BJ (cell line): ENCODE results near the gene GRAMD2A. TPM values are rescaled to one million over a fixed set of nuclear protein-coding genes. Genes with fewer than 3 reads are reported as not detected.
"Not testable (repeated sequence)": the region's sequence is repeated elsewhere in the genome, so short reads cannot be mapped to it uniquely, and the experiment has no call there.

ENCODE experiments used
- CTCF ChIA-PET: fragments of 350-600 bp; formaldehyde crosslinking; extraction: SDS; loops from one replicate; lab custom pipeline; 2021; ENCODE audit warnings: antibody characterized with exemption, inconsistent platforms; lab: Yijun Ruan, JAX
- POLR2A ChIA-PET: fragments of 300-600 bp; sonication (Branson Sonifier 250); formaldehyde crosslinking; extraction: SDS; loops from one replicate; lab custom pipeline; 2021; ENCODE audit warnings: antibody characterized with exemption; lab: Charles Lee
- DNase-seq: peaks from one replicate; pipeline ENCODE4 v3.0.0-alpha.2; 2011; ENCODE audit warnings: low read depth
- H3K27me3 ChIP-seq: 2 replicates; pipeline ENCODE4 v1.6.0; 2011; ENCODE audit warnings: low read length; ENCODE audit not compliant: control insufficient read depth, insufficient read depth
- H3K36me3 ChIP-seq: 2 replicates; pipeline ENCODE4 v1.5.1; 2011; ENCODE audit warnings: low read length; ENCODE audit not compliant: control insufficient read depth, insufficient read depth
- H3K4me3 ChIP-seq: 2 replicates; pipeline ENCODE4 v1.5.1; 2011; ENCODE audit warnings: low read depth, mild to moderate bottlenecking, control low read depth, low read length
- polyA plus RNA-seq: library from polyadenylated mRNA; depleted of rRNA; stranded (reverse); fragments of >200 nt; gene quantifications from 2 replicates; pipeline ENCODE4 v1.2.3, GENCODE V29; 2011
- TF ChIP-seq, protein P1 (sequence below): IDR thresholded peaks from 2 replicates; pipeline ENCODE4 v1.5.1; 2011; ENCODE audit warnings: low read depth, mild to moderate bottlenecking, control low read depth, inconsistent platforms, low read length, moderate library complexity; ENCODE audit not compliant: insufficient read depth

Gene GRAMD2A
- polyA plus RNA-seq, 1 experiment, result 0.21 TPM

GRCh38 chr15:72173401-72173800, 24.2 kb downstream of the GRAMD2A start:
- TF ChIP-seq, protein P1, sequence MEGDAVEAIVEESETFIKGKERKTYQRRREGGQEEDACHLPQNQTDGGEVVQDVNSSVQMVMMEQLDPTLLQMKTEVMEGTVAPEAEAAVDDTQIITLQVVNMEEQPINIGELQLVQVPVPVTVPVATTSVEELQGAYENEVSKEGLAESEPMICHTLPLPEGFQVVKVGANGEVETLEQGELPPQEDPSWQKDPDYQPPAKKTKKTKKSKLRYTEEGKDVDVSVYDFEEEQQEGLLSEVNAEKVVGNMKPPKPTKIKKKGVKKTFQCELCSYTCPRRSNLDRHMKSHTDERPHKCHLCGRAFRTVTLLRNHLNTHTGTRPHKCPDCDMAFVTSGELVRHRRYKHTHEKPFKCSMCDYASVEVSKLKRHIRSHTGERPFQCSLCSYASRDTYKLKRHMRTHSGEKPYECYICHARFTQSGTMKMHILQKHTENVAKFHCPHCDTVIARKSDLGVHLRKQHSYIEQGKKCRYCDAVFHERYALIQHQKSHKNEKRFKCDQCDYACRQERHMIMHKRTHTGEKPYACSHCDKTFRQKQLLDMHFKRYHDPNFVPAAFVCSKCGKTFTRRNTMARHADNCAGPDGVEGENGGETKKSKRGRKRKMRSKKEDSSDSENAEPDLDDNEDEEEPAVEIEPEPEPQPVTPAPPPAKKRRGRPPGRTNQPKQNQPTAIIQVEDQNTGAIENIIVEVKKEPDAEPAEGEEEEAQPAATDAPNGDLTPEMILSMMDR, result no peak
- peaks cover 11% of the 10 kb centered on the region for H3K27me3 ChIP-seq
- no peak overlapping the region for H3K4me3 ChIP-seq
- POLR2A ChIA-PET, result no interaction called here
- DNase-seq, result no peak
- no peaks in the 10 kb centered on the region for H3K36me3 ChIP-seq
- CTCF ChIA-PET, result interaction anchor here (0.8 to 0.9 kb wide), 2 partner anchors 9 to 10 kb away, joined by 3 read pairs; no protein-coding TSS in a partner anchor

DNA sequence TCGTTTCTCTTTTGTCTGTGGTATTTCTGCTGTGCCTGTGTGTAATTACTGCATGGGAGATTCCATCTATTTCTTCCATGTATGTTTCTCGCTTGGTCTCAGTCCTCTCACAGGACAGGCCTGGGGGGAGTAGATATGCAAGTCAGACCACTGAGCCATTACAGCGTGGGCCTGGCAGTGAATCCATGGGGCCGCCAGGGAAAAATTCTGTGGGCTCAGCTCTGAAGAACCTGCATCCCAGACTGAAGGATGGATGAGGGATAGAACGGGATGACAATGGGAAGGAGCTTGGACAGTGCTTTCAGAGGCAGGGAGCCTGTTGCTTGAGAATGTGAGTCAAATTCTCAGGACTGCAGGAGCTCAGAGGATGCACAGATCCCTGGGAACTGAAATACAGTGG, 24.8 kb downstream of the GRAMD2A start:
- ChIA-PET POLR2A (no interaction called here), CTCF (interaction anchor here (0.8 to 0.9 kb wide), 2 partner anchors 9 to 10 kb away, joined by 3 read pairs; no protein-coding TSS in a partner anchor)
- TF ChIP-seq, protein P1, result no peak
- H3K27me3 ChIP-seq, result peaks cover 11% of the 10 kb centered on the region
- H3K36me3 ChIP-seq, result no peaks in the 10 kb centered on the region
- no peak overlapping the region for H3K4me3 ChIP-seq
- no peak for DNase-seq

DNA sequence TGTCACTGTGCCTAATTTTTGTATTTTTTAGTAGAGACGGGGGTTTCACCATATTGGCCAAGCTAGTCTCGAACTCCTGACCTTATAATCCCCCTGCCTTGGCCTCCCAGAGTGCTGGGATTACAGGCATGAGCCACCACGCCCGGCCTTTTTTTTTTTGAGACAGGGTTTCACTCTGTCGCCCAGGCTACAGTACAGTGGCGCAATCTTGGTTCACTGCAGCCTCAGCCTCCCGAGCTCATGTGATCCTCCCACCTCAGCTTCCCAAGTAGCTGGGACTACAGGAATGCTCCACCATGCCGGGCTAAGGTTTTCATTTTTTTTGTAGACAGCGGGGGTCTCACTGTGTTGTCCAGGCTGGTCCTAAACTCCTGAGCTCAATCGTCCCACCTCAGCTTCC, 25.6 kb downstream of the GRAMD2A start:
- H3K27me3 ChIP-seq, result peaks cover 11% of the 10 kb centered on the region
- DNase-seq, H3K36me3 ChIP-seq, H3K4me3 ChIP-seq, CTCF ChIA-PET, POLR2A ChIA-PET: not testable (repeated sequence)

GRCh38 chr15:72170691-72171090, 26.9 kb downstream of the GRAMD2A start:
- no peak for DNase-seq
- Histone ChIP-seq H3K4me3 (no peak overlapping the region), H3K36me3 (no peaks in the 10 kb centered on the region), H3K27me3 (peaks cover 8% of the 10 kb centered on the region)
- ChIA-PET POLR2A (no interaction called here), CTCF (no interaction called here)
- TF ChIP-seq, protein P1, result no peak

DNA sequence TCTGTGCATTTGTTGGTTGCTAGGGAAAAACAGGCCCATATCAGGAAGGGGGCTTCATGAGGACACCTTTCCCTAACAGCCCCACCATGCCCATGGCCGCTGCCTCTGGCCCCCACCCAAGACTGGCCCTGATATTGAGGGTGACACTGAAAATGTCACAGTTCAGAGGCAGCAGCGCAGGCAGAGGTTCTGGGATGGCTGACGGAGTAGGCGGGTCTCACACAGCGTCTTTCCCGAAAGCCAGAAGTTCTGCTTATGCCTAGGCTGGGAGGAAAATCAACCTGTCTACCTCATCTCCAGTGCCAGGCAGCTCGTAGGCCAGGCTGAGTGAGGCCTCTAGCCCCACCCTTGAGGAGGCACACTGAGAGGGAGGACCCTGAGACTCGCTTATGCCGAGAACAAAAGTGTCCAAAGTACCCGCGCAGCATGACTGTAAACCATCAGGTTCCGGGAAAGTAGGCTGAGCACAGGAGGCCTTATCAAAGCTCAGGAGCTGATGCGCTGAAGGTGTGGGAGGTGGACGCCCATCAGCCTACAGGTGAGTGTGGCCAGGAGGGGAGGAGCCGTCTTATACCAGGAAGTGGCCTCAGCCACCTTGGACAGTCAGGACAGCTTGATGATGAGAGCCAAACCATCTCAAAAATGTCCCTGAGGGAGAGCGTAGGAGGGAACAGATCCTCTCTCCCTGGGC, 27.5 kb downstream of the GRAMD2A start:
- TF ChIP-seq, protein P1, result no peak
- DNase-seq, result no peak
- peaks cover 7% of the 10 kb centered on the region for H3K27me3 ChIP-seq
- no peak overlapping the region for H3K4me3 ChIP-seq
- POLR2A ChIA-PET, result no interaction called here
- CTCF ChIA-PET, result interaction anchor here (2.6 kb wide), 1 partner anchor 14 kb away, joined by 18 read pairs; no protein-coding TSS in a partner anchor
- H3K36me3 ChIP-seq, result no peaks in the 10 kb centered on the region
